NCI-H2227 treated with DMSO at 0.1 percent for 48 hours (cell line): ENCODE measurements around the gene PTPN14.

Experiments used
- DNase-seq: peaks from one replicate; lab custom pipeline; 2025; lab: John Stamatoyannopoulos, UW

The PTPN14 gene

DNA sequence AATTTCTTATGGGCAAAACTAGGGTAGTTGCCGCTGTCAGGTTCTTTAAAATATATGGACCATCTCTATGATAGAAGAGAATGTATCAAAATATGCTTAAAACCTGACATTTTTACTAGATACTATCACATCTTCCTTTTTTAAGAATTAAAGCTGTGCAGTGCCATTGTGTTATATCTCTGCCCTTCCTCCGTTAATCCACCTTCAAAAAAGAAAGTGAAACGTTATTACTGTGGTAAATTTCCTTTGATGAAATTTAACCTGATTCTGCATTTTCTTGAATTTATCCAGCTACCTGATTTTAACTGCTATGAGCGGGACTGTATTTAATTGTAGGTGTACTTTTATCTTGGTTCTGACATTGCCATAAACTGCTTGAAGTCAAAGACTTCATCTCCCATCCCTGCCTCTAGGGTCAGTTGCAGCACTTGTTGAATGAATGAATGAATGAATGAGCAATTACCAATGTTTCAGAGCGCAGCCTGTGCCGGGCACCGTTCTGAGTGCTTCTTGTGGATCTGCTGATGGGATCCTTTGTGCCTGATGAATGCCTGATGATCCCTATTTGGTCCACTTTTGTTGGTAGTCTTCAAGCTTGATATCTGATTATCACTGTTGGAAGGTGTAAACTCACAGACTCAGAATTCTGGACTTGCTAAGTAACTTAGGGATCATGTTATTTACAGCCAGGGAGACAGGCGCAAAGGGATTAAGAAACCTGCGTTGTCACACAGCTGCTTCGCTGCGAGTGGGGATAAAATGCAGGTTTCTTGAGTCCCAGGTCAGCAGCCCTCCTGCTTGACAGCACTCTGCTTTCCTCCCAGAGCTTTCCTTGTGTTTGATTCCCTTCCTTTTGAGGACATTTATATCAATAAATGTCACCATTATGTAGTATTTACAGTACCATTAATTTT lies 240.4 kb downstream of the PTPN14 start:
- no peak for DNase-seq

- no peak for DNase-seq
Measured at GRCh38 chr1:214310010-214310409, 241.4 kb downstream of the PTPN14 start.

DNA sequence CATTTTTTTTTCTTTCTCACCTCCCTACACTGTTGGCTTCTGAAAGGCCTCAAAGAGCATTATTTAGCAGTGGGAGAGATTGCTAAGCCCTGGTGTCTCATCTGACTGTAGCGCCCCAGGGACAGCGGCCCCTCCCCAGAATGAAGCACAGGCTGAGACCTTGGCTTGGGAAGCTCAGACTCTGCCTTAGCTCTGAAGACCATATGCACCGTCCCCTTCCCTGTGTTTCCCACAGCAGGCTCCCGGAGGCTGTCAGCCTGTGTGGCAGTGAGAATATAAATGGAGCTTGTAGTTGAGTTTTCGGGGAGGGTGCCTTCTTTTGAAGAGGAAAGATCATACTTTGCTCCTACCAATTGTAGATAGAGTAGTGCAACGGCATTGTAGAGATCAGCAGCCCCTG lies 245.1 kb downstream of the PTPN14 start:
- DNase-seq = no peak

- DNase-seq = no peak
Measured at GRCh38 chr1:214305164-214305751, 246.1 kb downstream of the PTPN14 start.

DNA sequence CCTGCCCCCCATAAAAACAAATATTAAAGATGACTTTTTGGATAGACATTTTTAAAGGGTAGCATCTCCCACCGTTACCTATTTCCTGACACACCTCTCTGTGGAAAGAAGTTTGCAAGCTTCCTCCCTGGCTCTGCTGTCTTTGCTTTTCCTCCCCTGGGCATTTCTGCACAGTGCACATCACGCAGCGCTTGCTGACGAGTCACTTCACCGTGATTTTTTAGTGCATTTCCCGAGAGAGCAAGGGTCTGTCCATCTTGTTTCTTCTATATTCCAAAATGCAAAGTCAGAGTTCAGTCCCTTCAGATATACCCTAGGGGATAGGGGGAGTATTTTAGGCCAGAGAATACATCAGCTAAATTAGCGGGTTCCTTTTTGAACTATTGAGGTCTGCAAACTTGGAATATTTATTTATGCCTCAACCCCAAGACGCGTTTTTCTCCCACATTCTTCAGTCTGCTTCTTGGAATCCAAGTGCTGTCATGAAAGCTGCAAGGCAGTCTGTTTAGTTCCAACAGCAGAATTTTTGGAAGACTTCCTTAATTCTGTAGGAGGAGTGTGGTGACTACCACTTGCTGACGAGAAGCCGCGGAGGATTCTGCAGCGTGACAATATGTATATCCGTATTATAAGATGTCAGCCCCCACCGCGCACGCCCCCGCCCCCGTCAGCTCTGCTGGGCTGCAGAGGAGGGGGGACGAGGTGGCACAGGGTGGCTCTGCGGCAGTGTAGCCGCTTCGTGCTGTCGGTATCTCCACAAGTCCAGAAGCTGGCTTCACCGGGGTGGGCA lies 248.1 kb downstream of the PTPN14 start:
- DNase-seq = no peak

- DNase-seq = no peak
Measured at GRCh38 chr1:214301526-214301925, 249.9 kb downstream of the PTPN14 start.

DNA sequence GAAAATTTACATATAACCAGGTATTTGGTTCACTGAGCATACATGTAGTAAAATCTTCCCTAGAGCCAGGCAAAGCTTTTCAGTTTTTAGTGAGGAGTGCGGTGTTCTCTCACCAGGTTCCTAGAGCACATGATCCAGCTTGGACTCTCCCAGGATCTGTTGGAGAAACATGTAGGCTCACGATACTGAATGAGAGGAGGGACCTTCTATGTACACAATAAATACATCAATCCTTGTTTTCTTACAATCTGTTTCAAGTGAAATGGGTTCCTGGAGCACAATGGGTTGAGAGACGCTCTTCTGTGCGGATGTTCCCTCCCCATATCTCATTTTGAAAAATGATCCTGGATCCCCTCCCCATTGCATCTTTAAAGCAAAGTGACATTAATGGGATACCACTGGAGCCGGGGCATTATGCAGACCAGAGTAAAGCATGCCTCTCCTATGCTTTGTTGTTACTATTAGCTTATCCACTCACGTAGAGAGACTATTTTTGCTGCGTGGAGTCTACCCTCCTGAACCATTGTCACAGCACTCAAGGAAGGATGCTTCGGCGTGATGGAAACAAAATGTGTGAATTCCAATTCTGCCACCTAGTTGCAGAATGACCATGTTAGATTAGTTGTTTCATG lies 251.1 kb downstream of the PTPN14 start:
- DNase-seq = no peak
